Fibroblast of mammary gland (primary cell): ENCODE measurements around the gene TSPYL6.

Experiments used
- DNase-seq: peaks from one replicate; pipeline ENCODE4 v3.0.0-alpha.2; 2010; ENCODE audit warnings: low read depth
- H3K4me3 ChIP-seq: 2 replicates; pipeline ENCODE4 v1.5.1; 2011; ENCODE audit warnings: low read depth, mild to moderate bottlenecking, low read length, moderate library complexity; ENCODE audit not compliant: control insufficient read depth
- CTCF ChIP-seq: conservative IDR thresholded peaks from 2 replicates; pipeline ENCODE4 v1.5.1; 2011; ENCODE audit warnings: low read depth, low read length, inconsistent platforms; ENCODE audit not compliant: control insufficient read depth, insufficient read depth

Gene TSPYL6

GRCh38 chr2:54259413-54260240 is 3.6 kb upstream of the TSPYL6 start:
- TF ChIP-seq CTCF = no peak
- no peak overlapping the region for H3K4me3 ChIP-seq
- DNase-seq = no peak

- DNase-seq = no peak
- TF ChIP-seq CTCF = no peak
Measured at GRCh38 chr2:54258166-54258565, 2.1 kb upstream of the TSPYL6 start.

GRCh38 chr2:54255230-54256090 is 569 bp downstream of the TSPYL6 start:
- no peak for DNase-seq
- no peak for TF ChIP-seq CTCF
- no peak overlapping the region for H3K4me3 ChIP-seq

More at GRCh38 chr2:54258166-54258565, 2.1 kb upstream of the TSPYL6 start:
- H3K4me3 ChIP-seq = no peak overlapping the region

- no peak overlapping the region for H3K4me3 ChIP-seq
- no peak for DNase-seq
- no peak for TF ChIP-seq CTCF
Measured at GRCh38 chr2:54254180-54254579, 1.8 kb downstream of the TSPYL6 start.

- TF ChIP-seq CTCF = no peak
- H3K4me3 ChIP-seq = no peak overlapping the region
- no peak for DNase-seq
Measured at GRCh38 chr2:54249629-54250028, 6.4 kb downstream of the TSPYL6 start.

GRCh38 chr2:54247115-54247514 is 8.9 kb downstream of the TSPYL6 start:
- DNase-seq = no peak
- no peak overlapping the region for H3K4me3 ChIP-seq
- no peak for TF ChIP-seq CTCF
